Body of pancreas (tissue), 4 donors: ENCODE results near the gene IER2. TPM values are rescaled to one million over a fixed set of nuclear protein-coding genes. Genes with fewer than 3 reads are reported as not detected.

Experiments
- ATAC-seq: fragments of 150-250 bp; one replicate; pipeline ENCODE4 v1.9.1; 2016
- DNase-seq, 4 donors: peaks; one replicate each; pipeline ENCODE4 v3.0.0-alpha.2; 2019
- H3K27ac ChIP-seq, 4 donors: fragments of 200-600 bp; sonication (generic); 1 replicate in 3 of 4; 2 replicates in 1 of 4; pipeline versions ENCODE4 v1.5.1 to v1.6.1; 2016 to 2019; ENCODE audit warnings: mild to moderate bottlenecking in 1 of 4, mixed read lengths in 1 of 4, moderate library complexity in 1 of 4
- H3K27me3 ChIP-seq, 2 donors: fragments of 200-600 bp; sonication (generic); one replicate each; pipeline ENCODE4 v1.6.0; 2016; ENCODE audit warnings: mild to moderate bottlenecking in 1 of 2
- H3K36me3 ChIP-seq, 2 donors: fragments of 200-600 bp; sonication (generic); replicated peaks in 1 of 2; 2 replicates each; pipeline ENCODE4 v1.5.1; 2016; ENCODE audit warnings: low read depth in 2 of 2; ENCODE audit not compliant: insufficient read depth in 1 of 2
- H3K4me1 ChIP-seq: fragments of 200-600 bp; sonication (generic); one replicate; pipeline ENCODE4 v1.6.0; 2016
- H3K4me3 ChIP-seq, 2 donors: fragments of 200-600 bp; sonication (generic); 1 replicate in 1 of 2; 2 replicates in 1 of 2; pipeline ENCODE4 v1.5.1; 2016 to 2019
- H3K9me3 ChIP-seq, 3 donors: fragments of 200-600 bp; sonication (generic); 1 replicate in 2 of 3; 2 replicates in 1 of 3; pipeline ENCODE4 v1.5.1; 2016
- CTCF ChIP-seq, 7 experiments: fragments of 450-650 bp in 4 of 7; fragments of 200-600 bp in 3 of 7; sonication (generic) in 3 of 7; IDR thresholded peaks; one replicate each; pipeline ENCODE4 v1.5.1; 2016 to 2019; ENCODE audit warnings: antibody characterized with exemption in 7 of 7
- POLR2A ChIP-seq, 3 donors: fragments of 450-650 bp; IDR thresholded peaks; one replicate each; pipeline ENCODE4 v1.6.1; 2016; ENCODE audit warnings: antibody characterized with exemption in 3 of 3, mild to moderate bottlenecking in 2 of 3
- WGBS, 2 donors: methylation state at CpG; one replicate each; pipeline ENCODE4 v1.1.5; 2017; 5-methylcytosine and 5-hydroxymethylcytosine counted together
- intact Hi-C: fragments of 100-400 bp; cut with DNase I; formaldehyde crosslinking; loops from one replicate; pipeline ENCODE4 v1.15.1; 2023
- total RNA-seq, 2 donors: library from RNA; depleted of rRNA; stranded (reverse); fragments of >200 nt; gene quantifications; one replicate each; pipeline ENCODE4 v1.1.0, GENCODE V29; 2016

The IER2 gene
- total RNA-seq, 2 donors from 2014 or later, result 162 to 857 TPM

GRCh38 chr19:13109361-13110098 lies 40.7 kb upstream of the IER2 start:
- H3K4me3 ChIP-seq, result no peak overlapping the region
- TF ChIP-seq CTCF (IDR thresholded peaks at IDR 0.05) (no peak), POLR2A (IDR thresholded peaks at IDR 0.05) (no peak)
- H3K4me1 ChIP-seq, result no peaks in the 10 kb centered on the region
- no peaks in the 10 kb centered on the region for H3K9me3 ChIP-seq
- intact Hi-C loops, result no loop called here
- H3K27ac ChIP-seq, result no peak overlapping the region
- no peak for ATAC-seq
- no peak for DNase-seq
- peaks cover 0 to 4% of the 10 kb centered on the region in 2 donors for H3K36me3 ChIP-seq
- 93 to 95% methylated on average over 5 to 30 of the region's 30 CpGs for WGBS, 2 donors
- H3K27me3 ChIP-seq, result no peaks in the 10 kb centered on the region

- ATAC-seq, result no peak
- Histone ChIP-seq H3K27me3 (no peaks in the 10 kb centered on the region), H3K27ac (no peak overlapping the region), H3K9me3 (no peaks in the 10 kb centered on the region), H3K36me3 (peaks cover 0 to 4% of the 10 kb centered on the region in 2 donors), H3K4me1 (peaks cover under 1% of the 10 kb centered on the region), H3K4me3 (no peak overlapping the region)
- WGBS, 2 donors, result 76 to 84% methylated on average over 8 to 15 of the region's 15 CpGs
- intact Hi-C loops, result no loop called here
- no peak for TF ChIP-seq POLR2A (IDR thresholded peaks at IDR 0.05)
- TF ChIP-seq CTCF (IDR thresholded peaks at IDR 0.05), result no peak
- no peak for DNase-seq
Measured at GRCh38 chr19:13110099-13110610, 40.1 kb upstream of the IER2 start.

- no peaks in the 10 kb centered on the region for H3K27me3 ChIP-seq
- no peak for TF ChIP-seq POLR2A (IDR thresholded peaks at IDR 0.05)
- TF ChIP-seq CTCF (IDR thresholded peaks at IDR 0.05), result no peak
- H3K9me3 ChIP-seq, result no peaks in the 10 kb centered on the region
- no peak for ATAC-seq
- H3K36me3 ChIP-seq, result peaks cover 0 to 4% of the 10 kb centered on the region in 2 donors
- intact Hi-C loops, result no loop called here
- H3K4me1 ChIP-seq, result peaks cover 13% of the 10 kb centered on the region
- no peak overlapping the region for H3K27ac ChIP-seq
- no peak overlapping the region for H3K4me3 ChIP-seq
- WGBS, 2 donors, result 90 to 100% methylated on average over 10 of the region's 10 CpGs
- no peak for DNase-seq
Measured at GRCh38 chr19:13112555-13112954, 37.7 kb upstream of the IER2 start.

GRCh38 chr19:13115936-13116281 lies 34.3 kb upstream of the IER2 start:
- Histone ChIP-seq H3K4me3 (peak overlapping the region; percentile 71 to 89), H3K9me3 (no peaks in the 10 kb centered on the region), H3K36me3 (peaks cover 0 to 4% of the 10 kb centered on the region in 2 donors), H3K27ac (peak overlapping the region in 3 of 4 donors; percentile 33 to 80 (median 77)), H3K27me3 (no peaks in the 10 kb centered on the region), H3K4me1 (peaks cover 36% of the 10 kb centered on the region)
- ATAC-seq, result no peak
- intact Hi-C loops, result no loop called here
- WGBS, 2 donors, result 0 to 1% methylated on average over 2 to 18 of the region's 18 CpGs
- no peak for DNase-seq
- TF ChIP-seq POLR2A (IDR thresholded peaks at IDR 0.05) (no peak), CTCF (IDR thresholded peaks at IDR 0.05) (no peak)
